PFSK-1 (cell line): ENCODE results near the gene SLC26A8.

Experiments used
- FOXP2 ChIP-seq: optimal IDR thresholded peaks from 2 replicates; pipeline ENCODE3; 2011; ENCODE audit warnings: borderline replicate concordance, control low read depth, inconsistent platforms; ENCODE audit not compliant: insufficient read depth; ENCODE audit errors: extremely low read length, extremely low read depth
- POLR2AphosphoS5 ChIP-seq: IDR thresholded peaks from 2 replicates; pipeline ENCODE4 v1.6.1; 2012; ENCODE audit warnings: low read depth, mild to moderate bottlenecking, control low read depth, low read length, moderate library complexity
- SIN3A ChIP-seq: IDR thresholded peaks from 2 replicates; pipeline ENCODE4 v1.6.1; 2012; ENCODE audit warnings: mild to moderate bottlenecking, low read length, moderate library complexity, borderline replicate concordance; ENCODE audit not compliant: insufficient read depth
- TAF1 ChIP-seq: IDR thresholded peaks from 2 replicates; pipeline ENCODE4 v1.6.1; 2012; ENCODE audit warnings: low read length, control low read depth, borderline replicate concordance; ENCODE audit not compliant: insufficient read depth
- TF ChIP-seq, protein P1 (sequence below), 2 experiments: IDR thresholded peaks; 2 replicates each; pipeline versions ENCODE4 v1.6.1 to v1.8.0; 2011 to 2012; ENCODE audit warnings: low read depth in 2 of 2, low read length in 2 of 2, control low read depth in 1 of 2, inconsistent platforms in 1 of 2, mild to moderate bottlenecking in 1 of 2, moderate library complexity in 1 of 2; ENCODE audit not compliant: insufficient read depth in 1 of 2

SLC26A8 gene

GRCh38 chr6:36034441-36034840 lies 10.0 kb upstream of the SLC26A8 start:
- no peak for TF ChIP-seq SIN3A
- TF ChIP-seq, protein P1, sequence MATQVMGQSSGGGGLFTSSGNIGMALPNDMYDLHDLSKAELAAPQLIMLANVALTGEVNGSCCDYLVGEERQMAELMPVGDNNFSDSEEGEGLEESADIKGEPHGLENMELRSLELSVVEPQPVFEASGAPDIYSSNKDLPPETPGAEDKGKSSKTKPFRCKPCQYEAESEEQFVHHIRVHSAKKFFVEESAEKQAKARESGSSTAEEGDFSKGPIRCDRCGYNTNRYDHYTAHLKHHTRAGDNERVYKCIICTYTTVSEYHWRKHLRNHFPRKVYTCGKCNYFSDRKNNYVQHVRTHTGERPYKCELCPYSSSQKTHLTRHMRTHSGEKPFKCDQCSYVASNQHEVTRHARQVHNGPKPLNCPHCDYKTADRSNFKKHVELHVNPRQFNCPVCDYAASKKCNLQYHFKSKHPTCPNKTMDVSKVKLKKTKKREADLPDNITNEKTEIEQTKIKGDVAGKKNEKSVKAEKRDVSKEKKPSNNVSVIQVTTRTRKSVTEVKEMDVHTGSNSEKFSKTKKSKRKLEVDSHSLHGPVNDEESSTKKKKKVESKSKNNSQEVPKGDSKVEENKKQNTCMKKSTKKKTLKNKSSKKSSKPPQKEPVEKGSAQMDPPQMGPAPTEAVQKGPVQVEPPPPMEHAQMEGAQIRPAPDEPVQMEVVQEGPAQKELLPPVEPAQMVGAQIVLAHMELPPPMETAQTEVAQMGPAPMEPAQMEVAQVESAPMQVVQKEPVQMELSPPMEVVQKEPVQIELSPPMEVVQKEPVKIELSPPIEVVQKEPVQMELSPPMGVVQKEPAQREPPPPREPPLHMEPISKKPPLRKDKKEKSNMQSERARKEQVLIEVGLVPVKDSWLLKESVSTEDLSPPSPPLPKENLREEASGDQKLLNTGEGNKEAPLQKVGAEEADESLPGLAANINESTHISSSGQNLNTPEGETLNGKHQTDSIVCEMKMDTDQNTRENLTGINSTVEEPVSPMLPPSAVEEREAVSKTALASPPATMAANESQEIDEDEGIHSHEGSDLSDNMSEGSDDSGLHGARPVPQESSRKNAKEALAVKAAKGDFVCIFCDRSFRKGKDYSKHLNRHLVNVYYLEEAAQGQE (IDR thresholded peaks at IDR 0.05; ENCODE audit: insufficient read depth in 1 of 2, low read depth in 2 of 2, low read length in 2 of 2): no peak

- TF ChIP-seq FOXP2 (no peak), POLR2AphosphoS5 (no peak), SIN3A (no peak), TAF1 (no peak)
- TF ChIP-seq, protein P1 (IDR thresholded peaks at IDR 0.05; ENCODE audit: insufficient read depth in 1 of 2, low read depth in 2 of 2, low read length in 2 of 2): no peak
These were observed 9.5 kb upstream of the SLC26A8 start for GRCh38 chr6:36033935-36034334.

DNA sequence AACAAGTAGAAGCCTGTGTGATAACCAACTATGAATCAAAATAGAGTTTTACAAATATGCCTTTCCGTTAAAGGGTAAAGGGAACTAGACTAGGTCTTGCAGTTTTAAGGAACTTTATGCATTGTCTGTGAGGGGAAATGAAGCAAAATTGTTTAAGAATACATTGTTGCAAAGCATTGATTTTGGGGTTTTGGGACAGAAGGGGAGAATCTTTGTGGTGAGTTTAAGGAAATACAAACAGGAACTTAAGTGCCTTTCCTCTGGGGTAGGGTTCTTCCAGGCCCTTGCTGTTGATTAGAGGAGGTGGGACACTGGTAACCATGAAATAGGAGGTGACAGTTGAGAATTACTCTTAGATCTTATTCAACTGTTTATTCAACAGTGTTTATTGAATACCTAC lies 7.8 kb upstream of the SLC26A8 start:
- TF ChIP-seq POLR2AphosphoS5: no peak
- TF ChIP-seq FOXP2: no peak
- TF ChIP-seq, protein P1 (IDR thresholded peaks at IDR 0.05; ENCODE audit: insufficient read depth in 1 of 2, low read depth in 2 of 2, low read length in 2 of 2): no peak
- TF ChIP-seq SIN3A: no peak
- no peak for TF ChIP-seq TAF1

- TF ChIP-seq FOXP2: no peak
- TF ChIP-seq POLR2AphosphoS5: no peak
- no peak for TF ChIP-seq TAF1
- TF ChIP-seq, protein P1 (IDR thresholded peaks at IDR 0.05; ENCODE audit: insufficient read depth in 1 of 2, low read depth in 2 of 2, low read length in 2 of 2): no peak
- no peak for TF ChIP-seq SIN3A
These were observed 5.0 kb upstream of the SLC26A8 start for GRCh38 chr6:36029464-36029863.

DNA sequence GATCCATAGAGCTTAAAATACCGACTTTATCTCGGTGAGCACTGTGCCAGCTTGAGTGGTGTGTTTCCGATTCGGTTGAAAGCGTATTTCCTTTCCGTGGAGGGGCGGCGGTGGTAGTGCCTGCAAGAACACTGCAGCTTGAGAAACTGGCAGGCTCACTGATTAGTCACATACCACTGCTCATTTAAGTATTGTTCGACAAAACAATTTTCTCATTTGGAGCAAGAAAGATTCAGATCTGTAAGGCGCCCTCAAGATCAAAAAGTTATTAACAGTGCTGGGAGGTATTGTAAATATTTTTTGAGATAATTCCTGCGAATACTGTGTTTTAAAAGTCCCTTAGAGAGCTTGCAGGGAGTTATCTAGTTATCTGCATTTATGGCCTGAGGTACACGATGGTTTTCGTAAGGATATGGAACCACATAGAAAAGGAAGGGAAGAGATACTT lies 4.5 kb upstream of the SLC26A8 start:
- TF ChIP-seq TAF1: no peak
- no peak for TF ChIP-seq SIN3A
- no peak for TF ChIP-seq POLR2AphosphoS5
- TF ChIP-seq, protein P1 (IDR thresholded peaks at IDR 0.05; ENCODE audit: insufficient read depth in 1 of 2, low read depth in 2 of 2, low read length in 2 of 2): no peak
- no peak for TF ChIP-seq FOXP2
